NOMO-1 treated with dmso at 0.1 percent for 144 hours (cell line): ENCODE measurements around the gene SLC15A2.
"Not testable (repeated sequence)": the region's sequence is repeated elsewhere in the genome, so short reads cannot be mapped to it uniquely, and the experiment has no call there.

Experiments used
- DNase-seq: peaks from one replicate; lab custom pipeline; 2025; ENCODE audit not compliant: unreplicated experiment; lab: John Stamatoyannopoulos, UW

SLC15A2 gene

GRCh38 chr3:121894301-121894990, at the start of gene SLC15A2:
TSS of gene SLC15A2 (plus strand) at chr3:121894401. CDS start at chr3:121894477, 76 bp downstream.
- no peak for DNase-seq

- no peak for DNase-seq
These were observed 49.3 kb upstream of the SLC15A2 start for GRCh38 chr3:121844892-121845291.

- no peak for DNase-seq
These were observed 41.9 kb upstream of the SLC15A2 start for GRCh38 chr3:121852256-121852655.

- DNase-seq = no peak
These were observed 38.6 kb upstream of the SLC15A2 start for GRCh38 chr3:121855555-121855954.

- DNase-seq = not testable (repeated sequence)
These were observed 36.4 kb upstream of the SLC15A2 start for GRCh38 chr3:121857778-121858177.

GRCh38 chr3:121863247-121863646, 31.0 kb upstream of the SLC15A2 start:
- not testable (repeated sequence) for DNase-seq

- DNase-seq = no peak
These were observed 30.4 kb upstream of the SLC15A2 start for GRCh38 chr3:121863801-121864200.

GRCh38 chr3:121869736-121870135, 24.5 kb upstream of the SLC15A2 start:
- peak; percentile 59 for DNase-seq

- DNase-seq = no peak
These were observed 23.5 kb upstream of the SLC15A2 start for GRCh38 chr3:121870717-121871116.

GRCh38 chr3:121871430-121871829, 22.8 kb upstream of the SLC15A2 start:
- DNase-seq = peak; percentile 4

- no peak for DNase-seq
These were observed 15.8 kb upstream of the SLC15A2 start for GRCh38 chr3:121878411-121878810.

GRCh38 chr3:121883507-121883906, 10.7 kb upstream of the SLC15A2 start:
- no peak for DNase-seq

- no peak for DNase-seq
These were observed 8.8 kb upstream of the SLC15A2 start for GRCh38 chr3:121885386-121885785.

- DNase-seq = no peak
These were observed 920 bp downstream of the SLC15A2 start for GRCh38 chr3:121895121-121895520.

- no peak for DNase-seq
These were observed 1.5 kb downstream of the SLC15A2 start for GRCh38 chr3:121895736-121896135.

GRCh38 chr3:121896823-121897222, 2.6 kb downstream of the SLC15A2 start:
- DNase-seq = no peak

- no peak for DNase-seq
These were observed 3.1 kb downstream of the SLC15A2 start for GRCh38 chr3:121897296-121897695.

- no peak for DNase-seq
These were observed 19.2 kb downstream of the SLC15A2 start for GRCh38 chr3:121913305-121913990.

- DNase-seq = no peak
These were observed 20.1 kb downstream of the SLC15A2 start for GRCh38 chr3:121914081-121914998.

GRCh38 chr3:121916189-121916588, 22.0 kb downstream of the SLC15A2 start:
- no peak for DNase-seq

- no peak for DNase-seq
These were observed 24.7 kb downstream of the SLC15A2 start for GRCh38 chr3:121918779-121919483.
